GM19351 (cell line): Measurements from ENCODE around the gene IRF9.

ENCODE experiments used
- ATAC-seq: cut with Tn5 transposase; IDR thresholded peaks from one replicate; pipeline ENCODE4 v1.9.1; 2021; ENCODE audit warnings: mild to moderate bottlenecking, moderate library complexity; ENCODE audit not compliant: unreplicated experiment

The IRF9 gene, protein sequence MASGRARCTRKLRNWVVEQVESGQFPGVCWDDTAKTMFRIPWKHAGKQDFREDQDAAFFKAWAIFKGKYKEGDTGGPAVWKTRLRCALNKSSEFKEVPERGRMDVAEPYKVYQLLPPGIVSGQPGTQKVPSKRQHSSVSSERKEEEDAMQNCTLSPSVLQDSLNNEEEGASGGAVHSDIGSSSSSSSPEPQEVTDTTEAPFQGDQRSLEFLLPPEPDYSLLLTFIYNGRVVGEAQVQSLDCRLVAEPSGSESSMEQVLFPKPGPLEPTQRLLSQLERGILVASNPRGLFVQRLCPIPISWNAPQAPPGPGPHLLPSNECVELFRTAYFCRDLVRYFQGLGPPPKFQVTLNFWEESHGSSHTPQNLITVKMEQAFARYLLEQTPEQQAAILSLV

DNA sequence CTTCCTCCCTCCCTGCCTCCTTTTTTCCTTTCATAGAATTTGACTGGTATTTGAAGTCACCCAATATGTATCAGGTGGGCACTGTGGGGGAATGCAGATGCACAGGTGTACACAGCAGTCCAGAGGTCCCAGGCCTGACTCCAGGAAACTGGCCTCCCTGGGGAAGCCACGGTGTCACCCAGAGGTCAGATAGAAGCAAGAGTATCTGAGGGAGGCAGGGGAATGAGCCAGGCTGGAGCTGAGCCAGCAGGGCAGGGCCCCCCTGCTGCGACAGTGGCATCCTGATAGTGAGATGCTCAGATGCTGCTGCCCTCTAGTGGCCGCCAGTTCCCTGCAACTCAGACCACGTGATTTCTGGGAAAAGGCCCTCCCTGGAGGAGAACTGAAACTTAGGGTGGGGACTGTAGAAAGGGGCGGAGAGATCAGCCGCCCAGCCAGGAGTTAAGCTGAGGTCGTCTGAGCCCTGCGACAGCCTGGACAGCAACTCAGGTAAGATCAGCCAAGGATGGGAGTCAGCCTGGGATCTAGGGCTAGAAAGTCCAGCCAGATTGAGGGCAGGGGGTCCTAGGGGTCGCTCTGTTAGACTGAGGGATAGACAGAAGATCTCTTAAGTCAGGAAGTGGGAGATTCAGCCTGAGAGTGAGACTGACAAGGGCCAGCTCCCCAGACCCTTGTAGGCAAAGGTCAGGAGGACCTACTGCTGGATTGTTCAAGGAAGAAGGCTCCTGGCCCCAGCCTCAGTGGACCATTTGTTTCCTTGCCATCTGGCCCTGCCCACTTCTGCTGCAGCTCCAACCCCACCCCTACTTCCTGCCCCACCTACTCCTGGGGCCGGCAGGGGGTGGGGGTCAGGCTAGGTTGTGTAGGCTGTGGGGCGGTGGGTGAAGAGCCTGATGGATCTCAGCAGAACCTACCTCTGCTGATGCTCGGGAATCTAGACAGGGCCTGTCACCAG is at the start of gene IRF9:
IRF9 (plus strand) TSS at position 416 of the 955 bp plus-strand sequence. CDS start 880 bp downstream, outside the sequence.
- ATAC-seq, result peak; percentile 92

DNA sequence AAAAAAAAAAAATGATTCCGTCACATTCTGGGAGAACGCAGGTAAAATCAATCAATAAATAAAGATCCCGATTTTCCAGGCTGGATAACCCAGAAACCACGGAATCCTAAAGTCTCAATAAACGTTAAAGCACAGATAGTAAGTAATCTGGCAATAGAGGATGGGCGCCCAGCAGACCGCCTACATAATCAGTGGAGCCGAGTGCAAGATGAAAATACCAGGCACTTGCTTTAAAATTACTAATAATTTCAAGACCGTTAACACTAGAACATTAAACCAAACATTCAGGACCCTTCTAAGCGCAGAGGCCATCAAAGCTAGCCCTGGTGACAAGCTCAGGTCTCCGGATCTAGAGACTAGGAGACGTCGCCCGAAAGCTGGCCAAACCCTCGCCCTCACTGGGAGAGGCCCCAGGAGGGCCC is 47.7 kb upstream of the IRF9 start:
- ATAC-seq, result no peak

DNA sequence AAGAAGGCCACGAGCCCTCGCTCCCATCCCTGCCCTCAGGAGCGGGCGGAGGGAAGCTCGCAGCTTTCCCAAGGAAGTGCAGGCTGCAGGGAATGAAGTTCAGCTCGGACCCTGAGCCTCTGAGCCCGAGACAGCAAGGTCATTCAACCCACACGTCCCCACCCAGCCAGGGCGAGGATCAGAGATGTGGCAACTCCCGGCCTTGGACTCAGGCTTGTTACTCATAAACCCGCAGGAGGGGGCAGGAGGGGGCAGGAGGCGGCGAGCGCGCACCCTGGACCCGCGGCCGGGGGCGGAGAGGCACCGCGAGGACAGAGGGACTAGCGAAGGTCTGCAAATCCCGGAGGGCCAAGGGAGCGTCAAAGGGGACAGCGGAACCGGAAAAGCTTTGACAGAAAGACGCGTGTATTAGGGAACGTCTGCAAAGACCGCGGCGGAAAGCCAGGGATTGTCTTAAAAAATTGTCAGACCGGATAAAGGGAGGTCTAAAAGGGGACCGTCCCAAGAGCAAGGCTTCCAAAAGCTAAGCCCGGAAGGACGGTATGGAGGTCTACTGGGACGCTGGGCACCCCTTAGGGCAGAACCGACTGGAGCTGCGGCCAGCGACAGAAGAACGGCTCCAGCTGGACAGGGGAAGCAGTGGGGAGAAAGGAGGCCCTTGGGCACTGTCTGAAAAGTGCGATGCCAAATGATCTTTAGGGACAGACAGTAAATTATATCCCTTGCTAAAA is 47.1 kb upstream of the IRF9 start:
- peak; percentile 27 for ATAC-seq

DNA sequence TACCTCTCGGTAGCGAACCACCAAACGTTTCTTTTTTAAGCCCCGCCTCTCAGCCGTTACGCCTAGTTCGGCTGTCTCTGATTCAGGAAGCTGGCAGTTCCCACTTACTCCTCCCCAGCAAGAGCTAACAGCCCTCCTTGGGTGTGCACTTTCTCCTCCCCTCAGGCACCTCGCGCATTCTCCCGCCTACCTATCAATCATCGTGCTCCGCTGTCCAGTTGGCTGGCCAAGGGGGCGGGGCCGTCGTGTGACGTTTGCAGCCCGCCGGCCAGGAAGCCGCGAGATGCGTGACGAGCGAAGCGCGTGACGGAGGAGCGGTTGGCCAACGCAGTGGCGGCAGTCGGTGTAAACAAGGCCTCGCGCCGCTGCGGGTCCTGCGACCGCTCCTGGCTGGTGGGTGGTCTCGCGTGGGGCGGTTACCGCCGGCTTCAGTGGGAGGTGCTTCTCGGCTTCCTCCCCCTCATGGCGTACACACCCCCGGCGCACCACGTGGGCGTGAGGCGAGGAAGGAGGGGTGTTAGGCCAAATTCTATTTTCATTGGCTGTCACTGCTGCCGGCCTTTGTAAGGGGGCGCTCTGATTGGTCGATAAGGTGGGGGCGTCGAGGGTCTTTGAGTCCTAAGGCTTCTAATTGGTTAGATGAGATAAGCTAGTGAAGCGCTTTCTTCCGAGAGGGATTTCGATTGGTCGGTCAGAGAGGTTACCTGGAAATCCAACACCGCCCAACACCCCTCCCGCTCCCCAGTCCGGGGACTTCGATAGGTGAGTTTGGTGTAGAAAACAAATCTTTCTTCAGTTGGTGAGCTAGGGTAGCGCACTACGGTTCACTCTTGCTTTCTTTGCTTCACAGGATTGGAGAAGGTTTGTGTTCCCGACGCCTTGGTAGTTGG is 46.3 kb upstream of the IRF9 start, which contains the start of the genes DCAF11 and NRL:
DCAF11 (plus strand) TSS at position 246 of the 890 bp plus-strand sequence. CDS start 818 bp downstream, outside the sequence.
NRL (minus strand) TSS at position 418 of the 890 bp plus-strand sequence. CDS start 32,101 bp downstream, outside the sequence.
- peak; percentile 83 for ATAC-seq

DNA sequence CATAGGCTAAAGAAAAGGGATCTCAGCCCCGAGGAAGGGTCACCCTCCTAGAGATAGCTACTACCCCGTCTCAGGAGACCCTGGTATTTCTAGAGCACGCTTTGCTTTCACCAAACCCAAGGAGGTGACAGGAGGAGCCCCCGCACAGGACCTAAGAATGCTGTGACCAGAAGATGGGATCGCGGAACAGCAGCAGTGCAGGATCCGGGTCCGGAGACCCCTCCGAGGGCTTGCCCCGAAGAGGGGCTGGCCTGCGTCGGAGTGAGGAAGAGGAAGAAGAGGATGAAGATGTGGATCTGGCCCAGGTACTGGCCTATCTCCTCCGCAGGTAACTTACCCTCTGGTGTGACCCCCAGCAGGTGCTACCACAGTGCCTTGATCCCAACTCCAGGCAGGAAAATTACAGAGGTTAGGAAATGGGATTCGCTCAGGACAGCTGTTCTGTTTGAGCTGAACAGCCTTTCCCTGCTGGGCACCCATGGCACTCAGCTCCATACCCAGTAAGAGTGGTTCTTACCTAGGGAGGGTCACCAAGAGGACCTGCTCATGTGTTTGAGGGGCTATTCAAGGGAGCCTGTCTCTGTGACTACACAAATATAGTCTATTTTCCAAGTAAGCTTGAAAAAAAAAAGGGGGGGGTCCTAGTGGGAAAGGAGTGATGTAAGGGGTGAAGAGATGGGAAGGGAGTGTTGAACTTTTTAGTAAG is 45.5 kb upstream of the IRF9 start:
- no peak for ATAC-seq

DNA sequence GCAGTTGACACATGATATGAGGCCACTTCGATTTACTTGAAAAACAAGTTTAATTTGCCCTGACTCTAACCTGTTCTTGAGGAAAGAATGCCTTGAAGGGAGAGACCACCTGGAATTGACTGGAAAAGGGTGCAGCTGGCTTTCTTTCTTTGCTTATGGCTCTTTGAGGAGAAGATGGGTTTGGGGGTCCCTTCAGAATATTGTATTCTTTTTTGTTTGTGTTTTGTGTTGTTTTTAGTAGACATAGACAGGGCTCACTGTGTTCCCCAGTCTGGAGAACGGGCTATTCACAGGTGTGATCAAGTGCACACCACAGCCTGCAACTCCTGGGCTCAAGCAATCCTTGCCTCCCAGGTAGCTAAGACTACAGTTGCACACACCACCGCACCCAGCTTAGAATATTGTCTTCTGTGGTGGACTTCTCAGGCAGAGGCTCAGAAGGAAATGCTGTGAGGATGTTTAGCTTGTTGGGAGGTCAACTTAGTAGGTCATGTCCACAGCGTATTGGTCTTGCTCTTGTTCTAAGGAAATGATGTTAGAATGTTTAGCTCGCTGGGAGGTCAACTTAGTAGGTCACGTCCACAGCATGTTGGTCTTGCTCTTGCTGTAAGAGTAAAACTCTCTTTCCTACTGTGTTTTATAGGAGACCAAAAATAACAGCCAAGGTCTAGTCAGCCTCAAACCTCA is 44.8 kb upstream of the IRF9 start:
- no peak for ATAC-seq

DNA sequence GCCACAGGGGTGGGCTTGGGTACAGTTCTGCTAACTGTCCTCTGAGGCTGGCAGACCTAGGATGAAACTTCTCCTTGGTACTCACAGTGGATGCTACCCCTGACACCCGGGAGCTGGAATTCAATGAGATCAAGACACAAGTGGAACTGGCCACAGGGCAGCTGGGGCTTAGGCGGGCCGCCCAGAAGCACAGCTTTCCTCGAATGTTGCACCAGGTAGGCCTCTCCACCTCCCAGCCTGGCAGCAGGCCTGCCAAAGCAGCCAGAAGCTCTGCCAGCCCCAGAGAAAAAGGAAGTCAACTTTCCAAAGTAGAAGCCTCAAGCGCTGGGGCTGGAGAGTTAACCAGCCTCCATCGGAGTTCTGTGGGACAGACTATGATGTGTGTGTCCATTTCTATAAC is 43.9 kb upstream of the IRF9 start:
- no peak for ATAC-seq

DNA sequence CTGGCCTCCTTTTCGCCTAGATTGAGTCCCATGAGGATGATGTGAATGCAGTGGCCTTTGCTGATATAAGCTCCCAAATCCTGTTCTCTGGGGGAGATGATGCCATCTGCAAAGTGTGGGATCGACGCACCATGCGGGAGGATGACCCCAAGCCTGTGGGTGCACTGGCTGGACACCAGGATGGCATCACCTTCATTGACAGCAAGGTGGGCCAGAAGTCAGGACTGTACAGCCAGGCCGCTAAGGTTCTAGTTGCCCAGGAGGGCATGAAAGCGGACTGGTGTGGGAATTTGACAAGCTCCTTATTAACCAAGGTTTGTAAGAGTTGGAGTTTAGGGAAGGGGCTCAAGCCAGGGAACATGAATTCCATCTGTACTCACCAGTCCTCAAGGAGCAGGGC is 41.4 kb upstream of the IRF9 start:
- no peak for ATAC-seq

DNA sequence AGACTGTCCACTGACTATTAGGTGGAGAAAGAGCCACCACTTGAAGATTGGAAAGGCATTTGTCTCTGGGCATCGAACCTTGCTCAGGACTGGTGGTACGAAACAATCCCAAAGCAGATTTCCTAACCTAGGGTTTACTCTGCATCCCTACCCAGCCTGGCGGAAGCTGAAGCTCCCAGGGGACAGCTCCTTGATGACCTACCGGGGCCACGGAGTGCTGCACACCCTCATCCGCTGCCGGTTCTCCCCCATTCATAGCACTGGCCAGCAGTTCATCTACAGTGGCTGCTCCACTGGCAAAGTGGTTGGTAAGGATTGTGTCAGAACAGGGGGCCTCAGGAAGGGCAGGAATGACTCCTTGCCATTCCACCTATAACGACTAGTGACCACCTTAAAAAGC is 39.9 kb upstream of the IRF9 start:
- no peak for ATAC-seq

DNA sequence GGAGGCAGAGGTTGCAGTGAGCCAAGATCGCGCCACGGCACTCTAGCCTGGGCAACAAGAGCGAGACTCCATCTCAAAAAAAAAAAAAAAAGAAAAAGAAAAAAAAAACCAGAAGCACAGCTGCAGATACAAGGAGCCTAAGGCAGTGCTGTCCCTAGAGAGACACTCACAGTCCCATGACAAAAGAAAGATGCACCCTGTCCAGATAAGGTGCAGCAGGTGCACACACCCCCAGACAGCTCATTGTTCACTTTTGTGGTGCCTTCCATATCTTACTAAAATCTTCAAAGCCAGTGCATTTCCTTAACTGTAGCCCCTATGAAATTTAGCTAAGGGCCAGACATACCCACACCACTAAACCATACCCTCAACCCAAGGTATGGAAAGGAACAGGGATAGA is 38.6 kb upstream of the IRF9 start:
- ATAC-seq, result no peak

DNA sequence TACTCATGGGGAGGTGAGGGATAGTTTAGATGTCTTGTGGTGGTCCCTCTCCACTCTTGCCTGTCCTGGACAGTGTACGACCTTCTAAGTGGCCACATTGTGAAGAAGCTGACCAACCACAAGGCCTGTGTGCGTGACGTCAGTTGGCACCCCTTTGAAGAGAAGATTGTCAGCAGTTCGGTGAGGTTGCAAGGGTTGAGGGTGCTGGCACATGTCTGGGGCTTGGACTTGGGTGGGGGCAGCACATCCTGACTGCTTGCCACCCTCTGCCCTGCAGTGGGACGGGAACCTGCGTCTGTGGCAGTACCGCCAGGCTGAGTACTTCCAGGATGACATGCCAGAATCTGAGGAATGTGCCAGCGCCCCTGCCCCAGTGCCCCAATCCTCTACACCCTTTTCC is 38.2 kb upstream of the IRF9 start:
- no peak for ATAC-seq

DNA sequence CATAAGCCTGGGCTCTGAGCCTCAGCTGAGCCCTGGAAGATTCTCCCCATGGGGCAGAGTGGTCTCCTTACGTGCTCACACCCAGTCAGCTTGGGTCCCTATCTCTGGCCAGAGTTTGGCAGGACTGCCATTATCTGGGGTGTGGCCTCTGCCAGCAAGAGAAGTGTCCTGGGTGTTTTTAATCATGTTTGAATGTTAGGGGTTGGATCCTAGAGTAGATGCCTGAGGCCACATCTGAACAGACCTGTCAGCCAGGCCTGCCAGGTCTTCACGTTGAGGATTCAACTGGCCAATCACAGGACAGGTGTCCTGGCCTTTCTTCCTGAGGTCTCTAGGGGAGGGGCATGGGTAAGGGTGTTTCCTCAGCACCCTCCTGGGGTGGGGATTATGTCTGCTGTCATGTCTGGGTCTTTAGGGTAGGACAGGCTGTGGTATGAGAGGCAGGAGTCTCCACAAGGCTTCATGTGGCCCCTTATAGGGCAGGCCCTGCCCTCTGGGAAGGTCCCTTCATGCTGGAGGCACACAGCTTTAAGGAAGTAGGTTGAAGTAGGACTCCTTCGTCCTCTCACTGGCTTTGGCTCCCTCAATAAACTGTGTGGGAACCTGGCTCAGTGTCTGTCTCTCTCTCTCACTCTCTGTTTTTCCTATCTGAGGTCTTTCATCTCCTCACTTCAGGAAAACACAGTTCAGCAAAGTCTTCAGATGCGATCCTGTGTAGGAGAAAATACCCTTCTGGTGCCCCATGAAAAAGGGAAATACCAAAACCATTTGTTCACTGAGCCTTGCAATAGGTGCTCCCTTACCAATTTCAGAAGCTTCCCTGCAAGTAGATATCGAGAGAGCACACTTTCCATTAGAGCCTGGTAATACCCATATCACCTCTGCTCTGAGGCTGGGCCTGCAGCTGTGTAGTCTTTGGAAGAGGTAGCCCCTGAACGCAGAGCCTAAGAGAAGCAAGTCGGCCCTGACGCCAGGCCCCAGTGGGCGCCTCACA is 37.3 kb upstream of the IRF9 start:
- peak; percentile 44 for ATAC-seq

DNA sequence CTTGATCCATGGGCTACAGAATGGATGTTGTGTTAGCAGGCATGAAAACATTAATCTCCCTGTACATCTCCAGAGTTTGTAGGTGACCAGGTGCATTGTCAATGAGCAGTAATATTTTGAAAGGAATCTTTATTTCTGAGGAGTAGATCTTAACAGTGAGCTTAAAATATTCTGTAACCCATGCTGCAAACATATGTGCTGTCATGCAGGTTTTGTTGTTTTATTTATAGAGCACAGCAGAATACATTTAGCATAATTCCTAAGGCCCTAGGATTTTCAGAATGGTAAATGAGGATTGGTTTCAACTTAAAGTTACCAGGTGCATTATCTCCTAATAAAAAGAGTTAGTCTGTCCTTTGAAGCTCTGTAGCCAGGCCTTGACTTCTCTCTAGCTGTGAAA is 34.1 kb upstream of the IRF9 start:
- ATAC-seq, result no peak

DNA sequence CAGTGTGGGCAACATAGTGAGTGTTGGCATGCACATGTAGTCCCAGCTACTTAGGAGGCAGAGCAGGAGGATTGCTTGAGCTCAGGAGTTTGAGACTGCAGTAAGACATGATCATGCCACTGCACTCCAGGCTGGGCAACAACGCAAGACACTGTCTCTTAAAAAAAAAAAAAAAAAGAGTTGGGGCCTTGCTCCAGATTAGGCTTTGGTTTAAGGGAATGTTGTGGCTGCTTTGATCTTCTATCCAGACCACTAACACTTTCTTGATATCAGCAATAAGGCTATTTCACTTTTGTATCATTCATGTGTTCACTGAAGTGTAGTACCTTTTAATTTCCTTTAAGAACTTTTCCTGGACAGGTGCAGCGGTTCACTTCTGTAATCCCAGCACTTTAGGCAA is 33.4 kb upstream of the IRF9 start:
- no peak for ATAC-seq

DNA sequence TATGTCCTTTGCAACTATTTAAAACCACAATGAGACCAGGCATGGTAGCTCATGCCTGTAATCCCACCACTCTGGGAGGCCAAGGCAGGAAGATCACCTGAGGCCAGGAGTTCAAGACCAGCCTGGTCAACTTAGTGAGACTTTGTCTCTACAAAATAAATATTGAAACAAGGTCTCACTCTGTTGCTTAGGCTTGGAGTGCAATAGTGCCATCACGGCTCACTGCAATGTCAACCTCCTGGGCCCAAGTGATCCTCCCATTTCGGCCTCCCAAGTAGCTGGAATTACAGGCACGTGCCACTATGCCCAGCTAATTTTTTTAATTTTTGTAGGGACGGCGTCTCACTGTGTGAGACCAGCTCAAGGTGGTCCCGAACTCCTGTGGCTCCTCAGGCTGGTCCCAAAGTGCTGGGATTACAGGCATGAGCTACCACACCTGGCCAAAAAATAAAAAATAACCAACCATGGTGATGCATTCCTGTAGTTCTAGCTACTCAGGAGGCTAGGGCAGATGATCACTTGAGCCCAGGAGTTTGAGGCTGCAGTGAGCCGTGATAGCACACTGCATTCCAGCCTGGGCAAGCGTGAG is 31.6 kb upstream of the IRF9 start:
- no peak for ATAC-seq

DNA sequence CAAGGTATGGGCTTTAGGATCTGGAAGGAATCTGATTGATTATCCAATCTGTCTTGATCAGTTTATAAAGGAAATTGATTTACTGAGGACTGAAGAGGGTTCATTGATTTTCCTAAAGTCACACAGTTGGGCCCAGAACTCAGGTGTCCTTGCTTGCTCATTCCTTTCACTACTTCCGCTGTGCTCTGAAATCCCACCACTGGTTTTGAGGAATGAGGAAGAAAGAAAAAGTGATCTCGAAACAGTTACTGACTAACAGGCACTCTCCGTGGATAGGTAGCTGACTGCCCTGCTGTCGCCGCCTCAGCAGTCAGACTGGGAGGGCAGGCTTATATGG is 30.7 kb upstream of the IRF9 start, which contains the start of gene FITM1:
FITM1 (plus strand) TSS at position 280 of the 337 bp plus-strand sequence. CDS start 905 bp downstream, outside the sequence.
- no peak for ATAC-seq
